PC-9 (cell line): Measurements from ENCODE around the gene CDH13. TPM values are rescaled to one million over a fixed set of nuclear protein-coding genes. Genes with fewer than 3 reads are reported as not detected.

Experiments
- BruUV-seq: library from RNA; stranded (reverse); fragments of 400-500 nt; replicated peaks from 2 replicates; lab custom pipeline; 2021; lab: Mats Ljungman, UMichigan
- CTCF ChIA-PET: fragments of 300-600 bp; sonication (Branson Sonifier 250); formaldehyde crosslinking; loops from one replicate; lab custom pipeline; 2022; ENCODE audit warnings: antibody characterized with exemption; lab: Charles Lee
- POLR2A ChIA-PET: fragments of 300-600 bp; sonication (Branson Sonifier 250); formaldehyde crosslinking; loops from one replicate; lab custom pipeline; 2022; ENCODE audit warnings: antibody characterized with exemption; ENCODE audit not compliant: unreplicated experiment; lab: Charles Lee
- DNase-seq, 2 experiments: peaks; one replicate each; pipeline versions ENCODE4 v3.0.0 to v3.0.0-alpha.2; 2015 to 2022; ENCODE audit warnings: mixed read lengths in 1 of 2
- H2AFZ ChIP-seq: fragments of 200-600 bp; sonication (generic); 2 replicates; pipeline ENCODE4 v1.8.1; 2017; ENCODE audit warnings: antibody characterized with exemption
- H3F3A ChIP-seq: fragments of 200-600 bp; sonication (generic); 2 replicates; pipeline ENCODE4 v1.8.1; 2017; ENCODE audit warnings: antibody characterized with exemption, mild to moderate bottlenecking, low read depth; ENCODE audit not compliant: insufficient read depth
- H3K27ac ChIP-seq: fragments of 200-600 bp; sonication (generic); 2 replicates; pipeline ENCODE4 v1.6.1; 2016; ENCODE audit warnings: mixed run types
- H3K27me3 ChIP-seq: fragments of 200-600 bp; sonication (generic); 2 replicates; pipeline ENCODE4 v1.6.1; 2016; ENCODE audit warnings: low read depth, mixed run types; ENCODE audit not compliant: insufficient read depth
- H3K36me3 ChIP-seq: fragments of 200-600 bp; sonication (generic); 2 replicates; pipeline ENCODE4 v1.6.1; 2016; ENCODE audit warnings: low read depth, mixed run types
- H3K4me1 ChIP-seq: fragments of 200-600 bp; sonication (generic); replicated peaks from 2 replicates; pipeline ENCODE4 v1.6.1; 2016; ENCODE audit warnings: mixed run types; ENCODE audit not compliant: insufficient read depth
- H3K4me2 ChIP-seq: fragments of 200-600 bp; sonication (generic); 2 replicates; pipeline ENCODE4 v1.6.1; 2017; ENCODE audit warnings: mixed run types
- H3K4me3 ChIP-seq: fragments of 200-600 bp; sonication (generic); 2 replicates; pipeline ENCODE4 v1.6.1; 2016; ENCODE audit warnings: mixed run types
- H3K79me2 ChIP-seq: fragments of 200-600 bp; sonication (generic); 2 replicates; pipeline ENCODE4 v1.6.1; 2017; ENCODE audit warnings: low read depth, mixed run types
- H3K9me2 ChIP-seq: fragments of 200-600 bp; sonication (generic); 2 replicates; pipeline ENCODE4 v1.8.1; 2017; ENCODE audit warnings: mild to moderate bottlenecking; ENCODE audit not compliant: insufficient read depth
- H3K9me3 ChIP-seq: fragments of 200-600 bp; sonication (generic); 2 replicates; pipeline ENCODE4 v1.8.1; 2016; ENCODE audit warnings: low read depth; ENCODE audit not compliant: insufficient read depth
- H4K20me1 ChIP-seq: fragments of 200-600 bp; sonication (generic); 2 replicates; pipeline ENCODE4 v1.8.1; 2017; ENCODE audit not compliant: insufficient read depth
- EZH2 ChIP-seq: fragments of 200-600 bp; sonication (generic); IDR thresholded peaks from 2 replicates; pipeline ENCODE4 v1.8.0; 2017; ENCODE audit warnings: antibody characterized with exemption, low read depth
- intact Hi-C: fragments of 100-400 bp; cut with micrococcal nuclease; formaldehyde crosslinking; loops from one replicate; pipeline ENCODE4 v1.10.0; 2022; ENCODE audit not compliant: unreplicated experiment
- total RNA-seq: library from RNA; stranded (reverse); gene quantifications from 2 replicates; pipeline ENCODE4 v1.2.3, GENCODE V29; 2021
- TF ChIP-seq, protein P1 (sequence below): fragments of 200-600 bp; sonication (generic); conservative IDR thresholded peaks from 2 replicates; pipeline ENCODE4 v1.6.1; 2017; ENCODE audit warnings: mixed run types, antibody characterized with exemption, mild to moderate bottlenecking, moderate library complexity

CDH13 gene
- total RNA-seq, 1 experiment from 2014 or later: 0.24 TPM

GRCh38 chr16:82876951-82877350, 250.2 kb downstream of the CDH13 start:
- no TSS peak for BruUV-seq
- intact Hi-C loops: no loop called here
- CTCF ChIA-PET: no interaction called here

GRCh38 chr16:82878466-82878865, 251.7 kb downstream of the CDH13 start:
- TF ChIP-seq, protein P1, sequence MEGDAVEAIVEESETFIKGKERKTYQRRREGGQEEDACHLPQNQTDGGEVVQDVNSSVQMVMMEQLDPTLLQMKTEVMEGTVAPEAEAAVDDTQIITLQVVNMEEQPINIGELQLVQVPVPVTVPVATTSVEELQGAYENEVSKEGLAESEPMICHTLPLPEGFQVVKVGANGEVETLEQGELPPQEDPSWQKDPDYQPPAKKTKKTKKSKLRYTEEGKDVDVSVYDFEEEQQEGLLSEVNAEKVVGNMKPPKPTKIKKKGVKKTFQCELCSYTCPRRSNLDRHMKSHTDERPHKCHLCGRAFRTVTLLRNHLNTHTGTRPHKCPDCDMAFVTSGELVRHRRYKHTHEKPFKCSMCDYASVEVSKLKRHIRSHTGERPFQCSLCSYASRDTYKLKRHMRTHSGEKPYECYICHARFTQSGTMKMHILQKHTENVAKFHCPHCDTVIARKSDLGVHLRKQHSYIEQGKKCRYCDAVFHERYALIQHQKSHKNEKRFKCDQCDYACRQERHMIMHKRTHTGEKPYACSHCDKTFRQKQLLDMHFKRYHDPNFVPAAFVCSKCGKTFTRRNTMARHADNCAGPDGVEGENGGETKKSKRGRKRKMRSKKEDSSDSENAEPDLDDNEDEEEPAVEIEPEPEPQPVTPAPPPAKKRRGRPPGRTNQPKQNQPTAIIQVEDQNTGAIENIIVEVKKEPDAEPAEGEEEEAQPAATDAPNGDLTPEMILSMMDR: no peak
- TF ChIP-seq EZH2: no peak
- Histone ChIP-seq H3K4me3 (no peak overlapping the region), H3K4me2 (no peak overlapping the region), H3K27ac (no peak overlapping the region), H3K36me3 (no peaks in the 10 kb centered on the region), H3F3A (no peaks in the 10 kb centered on the region), H2AFZ (no peak overlapping the region), H3K4me1 (no peaks in the 10 kb centered on the region), H3K79me2 (no peaks in the 10 kb centered on the region), H4K20me1 (no peaks in the 10 kb centered on the region), H3K9me3 (no peaks in the 10 kb centered on the region), H3K27me3 (no peaks in the 10 kb centered on the region; the same call in 1 of the 2 replicates), H3K9me2 (no peaks in the 10 kb centered on the region)
- DNase-seq: no peak
- ChIA-PET CTCF (no interaction called here), POLR2A (no interaction called here)
- BruUV-seq: no TSS peak
- intact Hi-C loops: no loop called here

More at GRCh38 chr16:82876951-82877350, 250.2 kb downstream of the CDH13 start:
- Histone ChIP-seq H3K4me2 (no peak overlapping the region), H2AFZ (no peak overlapping the region), H3K27ac (no peak overlapping the region), H4K20me1 (no peaks in the 10 kb centered on the region), H3K9me2 (no peaks in the 10 kb centered on the region), H3K4me1 (no peaks in the 10 kb centered on the region), H3F3A (no peaks in the 10 kb centered on the region), H3K27me3 (no peaks in the 10 kb centered on the region), H3K9me3 (no peaks in the 10 kb centered on the region), H3K36me3 (no peaks in the 10 kb centered on the region), H3K79me2 (no peaks in the 10 kb centered on the region), H3K4me3 (no peak overlapping the region)
- TF ChIP-seq EZH2: no peak
- TF ChIP-seq, protein P1: no peak
- POLR2A ChIA-PET: no interaction called here
- no peak for DNase-seq

DNA sequence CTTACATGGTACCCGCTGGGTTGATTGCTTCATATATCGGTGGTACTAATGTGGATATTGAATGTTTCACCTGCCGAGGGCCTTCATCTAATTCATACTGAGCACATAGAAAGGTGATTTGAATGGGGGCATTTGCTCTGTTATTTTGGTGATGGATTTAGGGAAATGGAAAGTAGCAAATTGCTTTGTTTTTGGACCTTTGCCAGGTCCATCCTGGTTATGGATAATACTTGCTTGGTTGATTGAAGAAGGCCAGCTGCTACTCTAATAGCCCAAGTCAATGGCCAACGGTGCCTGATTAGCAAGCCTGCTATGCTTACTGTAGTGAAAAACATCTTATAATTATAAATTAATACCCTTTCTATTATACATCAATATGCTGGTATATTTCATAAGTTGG, 253.6 kb downstream of the CDH13 start:
- intact Hi-C loops: no loop called here
- no peak overlapping the region for H3K4me2 ChIP-seq
- DNase-seq: no peak
- H3K27me3 ChIP-seq: no peaks in the 10 kb centered on the region; the same call in 1 of the 2 replicates
- ChIA-PET CTCF (no interaction called here), POLR2A (no interaction called here)
- no peak overlapping the region for H3K27ac ChIP-seq
- H3K36me3 ChIP-seq: no peaks in the 10 kb centered on the region
- H3K4me3 ChIP-seq: no peak overlapping the region
- H4K20me1 ChIP-seq: no peaks in the 10 kb centered on the region
- no TSS peak for BruUV-seq
- H3F3A ChIP-seq: no peaks in the 10 kb centered on the region
- no peaks in the 10 kb centered on the region for H3K4me1 ChIP-seq
- H2AFZ ChIP-seq: no peak overlapping the region
- H3K9me2 ChIP-seq: no peaks in the 10 kb centered on the region
- H3K9me3 ChIP-seq: no peaks in the 10 kb centered on the region
- no peaks in the 10 kb centered on the region for H3K79me2 ChIP-seq
- TF ChIP-seq, protein P1: no peak
- no peak for TF ChIP-seq EZH2
